ENCODE results near the gene TMEM134. TPM values are rescaled to one million over a fixed set of nuclear protein-coding genes. Genes with fewer than 3 reads are reported as not detected.
A peak's percentile ranks its signal among the peaks of the same experiment; 100 is the strongest.

Gene TMEM134
- total RNA-seq, 3 donors from 2014 or later = 37.8 to 54.2 (median 42.3) TPM

DNA sequence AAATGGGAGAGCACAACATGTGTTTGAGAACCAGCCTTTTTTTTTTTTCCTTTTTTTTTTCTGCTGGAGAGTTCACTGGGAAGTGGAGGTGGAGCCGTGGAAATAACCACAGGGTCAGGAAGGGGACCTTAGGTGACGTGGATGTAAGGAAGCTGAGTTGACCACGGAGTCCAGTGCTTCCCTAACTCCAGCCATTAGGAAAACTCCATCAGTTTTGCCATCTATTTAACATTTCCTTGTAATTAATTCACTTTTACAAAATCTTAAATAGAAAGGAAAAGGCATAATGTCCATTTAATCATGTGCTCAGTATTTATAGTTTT is 40.9 kb upstream of the TMEM134 start:
- Histone ChIP-seq H3K36me3 (no peaks in the 10 kb centered on the region), H3K27me3 (no peaks in the 10 kb centered on the region), H3K4me1 (peaks cover 8 to 20% of the 10 kb centered on the region in 2 donors), H3K27ac (no peak overlapping the region), H3K9me3 (no peaks in the 10 kb centered on the region), H3K4me3 (no peak overlapping the region)
- intact Hi-C loops (cut with DNase I; ENCODE audit: low total_unique reads) = loop anchor here (2.0 kb wide), 1 partner anchor 37 kb away; no protein-coding TSS in a partner anchor
- DNase-seq (ENCODE audit: low spot score in 2 of 2) = no peak
- TF ChIP-seq POLR2AphosphoS5 (IDR thresholded peaks at IDR 0.05) (no peak), POLR2A (IDR thresholded peaks at IDR 0.05) (no peak)
- TF ChIP-seq, protein P1, sequence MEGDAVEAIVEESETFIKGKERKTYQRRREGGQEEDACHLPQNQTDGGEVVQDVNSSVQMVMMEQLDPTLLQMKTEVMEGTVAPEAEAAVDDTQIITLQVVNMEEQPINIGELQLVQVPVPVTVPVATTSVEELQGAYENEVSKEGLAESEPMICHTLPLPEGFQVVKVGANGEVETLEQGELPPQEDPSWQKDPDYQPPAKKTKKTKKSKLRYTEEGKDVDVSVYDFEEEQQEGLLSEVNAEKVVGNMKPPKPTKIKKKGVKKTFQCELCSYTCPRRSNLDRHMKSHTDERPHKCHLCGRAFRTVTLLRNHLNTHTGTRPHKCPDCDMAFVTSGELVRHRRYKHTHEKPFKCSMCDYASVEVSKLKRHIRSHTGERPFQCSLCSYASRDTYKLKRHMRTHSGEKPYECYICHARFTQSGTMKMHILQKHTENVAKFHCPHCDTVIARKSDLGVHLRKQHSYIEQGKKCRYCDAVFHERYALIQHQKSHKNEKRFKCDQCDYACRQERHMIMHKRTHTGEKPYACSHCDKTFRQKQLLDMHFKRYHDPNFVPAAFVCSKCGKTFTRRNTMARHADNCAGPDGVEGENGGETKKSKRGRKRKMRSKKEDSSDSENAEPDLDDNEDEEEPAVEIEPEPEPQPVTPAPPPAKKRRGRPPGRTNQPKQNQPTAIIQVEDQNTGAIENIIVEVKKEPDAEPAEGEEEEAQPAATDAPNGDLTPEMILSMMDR (IDR thresholded peaks at IDR 0.05) = no peak

DNA sequence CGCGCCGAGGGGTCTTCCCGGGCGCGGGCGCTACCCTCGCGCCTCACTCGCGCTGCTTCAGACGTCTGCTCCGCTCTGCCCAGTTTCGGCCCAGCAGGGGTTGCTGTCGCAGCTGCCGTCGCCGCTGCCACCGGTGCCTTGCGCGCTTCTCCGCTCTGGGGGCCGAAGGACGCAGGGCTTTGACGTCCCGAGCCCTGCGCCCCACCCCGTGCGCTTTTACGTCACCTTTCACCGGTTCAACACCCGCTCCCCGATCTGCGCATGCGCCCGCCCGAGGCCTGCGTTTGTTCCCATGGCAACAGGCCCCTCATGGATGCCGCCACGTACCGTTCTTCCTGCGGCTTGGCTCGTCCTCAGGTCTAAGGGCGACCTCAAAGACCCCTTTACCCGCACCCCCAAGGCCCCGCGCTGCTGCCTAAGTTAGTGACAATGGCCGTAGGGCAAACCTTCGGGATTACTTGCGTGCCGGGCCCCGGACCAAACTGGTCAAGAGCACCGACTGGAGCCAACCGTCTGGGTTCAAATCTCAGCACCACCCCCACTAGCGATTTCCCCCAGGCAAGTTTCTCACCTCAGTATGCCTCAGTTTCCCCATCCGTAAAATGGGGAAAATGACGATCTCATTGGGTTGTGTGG is 39.6 kb upstream of the TMEM134 start:
- Histone ChIP-seq H3K9me3 (no peaks in the 10 kb centered on the region), H3K27me3 (no peaks in the 10 kb centered on the region)
- TF ChIP-seq POLR2AphosphoS5 (IDR thresholded peaks at IDR 0.05) = peak; percentile 51 to 72 (median 64)
- TF ChIP-seq, protein P1 (IDR thresholded peaks at IDR 0.05) = no peak
- TF ChIP-seq POLR2A (IDR thresholded peaks at IDR 0.05) = peak; percentile 25

DNA sequence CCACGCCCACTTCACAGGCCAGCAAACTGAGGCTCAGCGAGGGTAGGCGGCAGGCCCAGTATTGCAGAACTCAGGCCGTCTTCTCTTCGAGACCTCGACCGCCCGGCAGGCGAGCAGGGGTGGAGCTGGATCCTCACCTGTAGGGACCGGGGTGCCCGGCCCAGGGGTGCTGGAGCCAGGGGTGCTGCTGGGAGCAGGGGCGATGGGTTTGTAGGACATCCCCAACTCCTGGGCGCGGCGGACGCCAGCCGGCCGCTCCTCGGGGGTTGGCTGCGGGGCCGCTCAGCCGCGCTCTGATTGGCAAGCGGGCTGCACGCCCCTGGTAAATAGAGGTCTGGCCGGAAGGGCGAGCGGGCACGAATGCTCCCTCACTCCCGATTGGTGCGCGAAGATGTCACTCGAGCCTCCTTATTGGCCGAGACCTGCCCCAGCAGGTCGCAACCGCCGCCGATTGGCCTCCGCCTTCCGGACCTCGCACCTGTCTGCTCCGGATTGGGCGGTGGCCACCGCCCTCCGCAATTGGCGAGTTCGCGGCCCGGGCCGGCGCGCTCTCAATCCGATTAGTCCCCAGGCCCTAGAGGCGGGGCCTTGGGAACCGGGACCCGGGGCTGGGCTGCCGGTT is 38.9 kb upstream of the TMEM134 start, which contains the start of gene CDK2AP2:
Gene CDK2AP2 (minus strand): TSS at position 299 of the 622 bp plus-strand sequence. CDS start 80 bp downstream, at position 219.
- H3K27me3 ChIP-seq = no peaks in the 10 kb centered on the region
- no peaks in the 10 kb centered on the region for H3K9me3 ChIP-seq
- intact Hi-C loops (cut with DNase I; ENCODE audit: low total_unique reads) = loop anchor here (10.0 kb wide), 1 partner anchor 113 kb away; the partner anchor contains the start of gene RAD9A
- no peaks in the 10 kb centered on the region for H3K36me3 ChIP-seq
- peak; percentile 99 for DNase-seq (ENCODE audit: low spot score in 2 of 2)
- TF ChIP-seq, protein P1 (IDR thresholded peaks at IDR 0.05) = no peak
- peak; percentile 44 for TF ChIP-seq POLR2A (IDR thresholded peaks at IDR 0.05)
- peak; percentile 10 to 25 (median 22) for TF ChIP-seq POLR2AphosphoS5 (IDR thresholded peaks at IDR 0.05)
- peak within 1 kb of the TSS; percentile 55 to 82 (median 77) for H3K4me3 ChIP-seq
- H3K27ac ChIP-seq = peak within 1 kb of the TSS; percentile 98
- peaks cover 17 to 27% of the 10 kb centered on the region in 2 donors for H3K4me1 ChIP-seq

More for the DNA sequence above, 39.6 kb upstream of the TMEM134 start:
- peak; percentile 96 to 97 for DNase-seq (ENCODE audit: low spot score in 2 of 2)
- Histone ChIP-seq H3K4me3 (peak overlapping the region; percentile 55 to 82 (median 77)), H3K4me1 (peaks cover 16 to 23% of the 10 kb centered on the region in 2 donors), H3K27ac (peak overlapping the region; percentile 98), H3K36me3 (no peaks in the 10 kb centered on the region)
- intact Hi-C loops (cut with DNase I; ENCODE audit: low total_unique reads) = loop anchor here (10.0 kb wide), 1 partner anchor 114 kb away; the partner anchor contains the start of gene RAD9A

DNA sequence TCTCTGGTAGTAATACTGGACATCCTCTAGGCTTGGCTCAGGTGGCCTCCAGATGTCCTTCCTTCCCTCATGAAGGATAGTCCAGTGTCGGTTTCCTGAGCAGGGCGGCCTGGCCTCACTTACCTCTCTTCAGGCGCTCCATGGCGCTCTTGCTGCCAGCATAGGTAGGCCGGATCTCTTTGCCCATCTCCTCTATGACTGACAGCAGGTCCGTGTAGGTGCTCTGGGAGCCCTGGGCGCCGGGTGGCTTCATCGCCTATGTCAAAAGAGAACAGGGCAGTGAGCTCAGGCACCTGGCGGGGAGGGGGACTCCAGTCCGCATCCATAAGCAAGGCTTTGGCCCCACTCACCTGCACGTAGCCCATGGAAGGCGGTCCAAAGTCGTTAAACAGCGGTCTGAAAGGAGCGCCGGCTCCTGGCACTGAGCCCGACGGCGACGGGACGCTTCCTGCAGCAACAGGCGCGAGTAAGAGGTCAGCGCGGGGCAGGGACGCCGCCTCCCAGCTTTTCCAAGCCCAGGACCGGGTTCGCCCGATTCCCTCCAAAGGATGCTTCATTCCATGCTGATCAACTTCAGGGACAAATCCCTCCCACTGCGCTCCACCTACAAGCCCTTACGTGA is 38.3 kb upstream of the TMEM134 start:
- peak in 1 of 2 donors; percentile 69 for DNase-seq (ENCODE audit: low spot score in 2 of 2)
- H3K9me3 ChIP-seq = no peaks in the 10 kb centered on the region
- no peaks in the 10 kb centered on the region for H3K36me3 ChIP-seq
- no peaks in the 10 kb centered on the region for H3K27me3 ChIP-seq
- peak overlapping the region; percentile 55 to 82 (median 77) for H3K4me3 ChIP-seq
- peaks cover 17 to 27% of the 10 kb centered on the region in 2 donors for H3K4me1 ChIP-seq
- peak overlapping the region; percentile 98 for H3K27ac ChIP-seq
- TF ChIP-seq POLR2A (IDR thresholded peaks at IDR 0.05) = no peak
- TF ChIP-seq, protein P1 (IDR thresholded peaks at IDR 0.05) = no peak
- no peak for TF ChIP-seq POLR2AphosphoS5 (IDR thresholded peaks at IDR 0.05)
- intact Hi-C loops (cut with DNase I; ENCODE audit: low total_unique reads) = loop anchor here (10.0 kb wide), 1 partner anchor 113 kb away; the partner anchor contains the start of gene RAD9A
